Uterus (tissue), 4 donors: Measurements from ENCODE around the gene ERCC6L2. TPM values are rescaled to one million over a fixed set of nuclear protein-coding genes. Genes with fewer than 3 reads are reported as not detected.
A peak's percentile ranks its signal among the peaks of the same experiment; 100 is the strongest.

ENCODE experiments used
- DNase-seq, 2 donors: peaks; one replicate each; pipeline ENCODE4 v3.0.0-alpha.2; 2019 to 2020
- H3K27ac ChIP-seq, 2 donors: fragments of 200-600 bp; sonication (generic); 1 replicate in 1 of 2; 2 replicates in 1 of 2; pipeline ENCODE4 v1.5.1; 2016 to 2018
- H3K27me3 ChIP-seq, 2 donors: fragments of 200-600 bp; sonication (generic); one replicate each; pipeline ENCODE4 v1.5.1; 2018 to 2019; ENCODE audit warnings: control low read depth in 1 of 2
- H3K36me3 ChIP-seq, 2 donors: fragments of 200-600 bp; sonication (generic); one replicate each; pipeline ENCODE4 v1.5.1; 2019; ENCODE audit warnings: control low read depth in 1 of 2
- H3K4me1 ChIP-seq, 2 donors: fragments of 200-600 bp; sonication (generic); one replicate each; pipeline ENCODE4 v1.5.1; 2018 to 2019; ENCODE audit warnings: control low read depth in 1 of 2
- H3K4me3 ChIP-seq, 2 donors: fragments of 200-600 bp; sonication (generic); 1 replicate in 1 of 2; 2 replicates in 1 of 2; pipeline ENCODE4 v1.5.1; 2018 to 2019; ENCODE audit warnings: mild to moderate bottlenecking in 1 of 2
- H3K9me3 ChIP-seq, 2 donors: fragments of 200-600 bp; sonication (generic); one replicate each; pipeline ENCODE4 v1.5.1; 2019; ENCODE audit warnings: control low read depth in 1 of 2
- CTCF ChIP-seq, 4 experiments: fragments of 200-600 bp in 2 of 4; fragments of 450-650 bp in 2 of 4; sonication (generic) in 2 of 4; IDR thresholded peaks; one replicate each; pipeline ENCODE4 v1.5.1; 2016 to 2019; ENCODE audit warnings: antibody characterized with exemption in 4 of 4, mild to moderate bottlenecking in 2 of 4, moderate library complexity in 1 of 4
- POLR2A ChIP-seq, 2 donors: fragments of 450-650 bp; IDR thresholded peaks; one replicate each; pipeline ENCODE4 v1.6.1; 2016; ENCODE audit warnings: antibody characterized with exemption in 2 of 2, mild to moderate bottlenecking in 1 of 2, moderate library complexity in 1 of 2
- intact Hi-C: fragments of 100-400 bp; cut with DNase I; formaldehyde crosslinking; loops from one replicate; pipeline ENCODE4 v1.15.1; 2023; ENCODE audit warnings: low total_unique reads
- total RNA-seq, 4 donors: library from RNA; depleted of rRNA in 3 of 4; stranded (reverse); fragments of >200 nt in 3 of 4; gene quantifications; one replicate each; pipeline versions ENCODE4 v1.1.0 to v1.2.4, GENCODE V29; 2014 to 2023
- donor health status: DM: yes; HTN: yes; CAD: no.

Gene ERCC6L2
- total RNA-seq, 4 donors from 2014 or later = 28.8 to 176 (median 60.4) TPM

DNA sequence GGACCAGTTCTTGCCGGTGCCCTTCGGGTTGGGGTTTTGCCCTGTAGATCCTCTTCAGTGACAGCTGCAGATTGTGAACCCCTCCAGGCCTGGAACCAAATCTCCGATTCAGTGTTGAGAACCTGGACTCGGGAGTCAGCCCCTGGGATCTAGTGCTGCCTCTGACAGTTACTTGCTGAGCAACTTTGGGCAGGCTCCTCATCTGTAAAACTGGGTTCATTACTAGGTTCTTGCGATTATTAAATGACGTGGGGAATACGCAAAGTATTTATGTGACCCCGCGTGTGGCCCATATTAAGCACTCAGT, 600 bp downstream of the ERCC6L2 start:
- Histone ChIP-seq H3K27ac (peak overlapping the region; percentile 99 to 100), H3K36me3 (no peaks in the 10 kb centered on the region), H3K4me1 (no peaks in the 10 kb centered on the region), H3K27me3 (no peaks in the 10 kb centered on the region), H3K4me3 (peak overlapping the region in 1 of 2 donors; percentile 97), H3K9me3 (no peaks in the 10 kb centered on the region)
- TF ChIP-seq POLR2A (IDR thresholded peaks at IDR 0.05) (peak in 1 of 2 donors; percentile 2), CTCF (IDR thresholded peaks at IDR 0.05) (peak in 1 of 4 experiments; percentile 1)
- intact Hi-C loops = no loop called here
- DNase-seq = no peak

DNA sequence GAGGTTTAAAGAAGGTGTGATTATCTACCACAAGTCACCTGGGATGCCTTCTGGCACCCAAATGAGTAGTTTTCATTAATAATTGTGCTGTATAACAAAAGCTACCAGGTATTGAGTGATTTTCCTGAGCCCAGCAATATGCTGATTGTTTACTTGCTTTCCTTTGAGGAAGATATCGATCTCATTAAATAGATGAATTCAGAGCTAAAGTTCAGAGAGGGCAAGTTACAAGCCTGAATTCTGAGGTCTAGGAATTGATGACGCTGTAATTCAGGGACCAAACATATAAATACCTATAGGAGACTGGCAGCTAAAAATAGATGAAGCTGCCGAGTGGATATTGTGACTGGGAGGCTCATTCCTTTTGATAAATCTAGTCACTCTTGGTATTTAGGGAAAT, 1.1 kb downstream of the ERCC6L2 start:
- H3K4me3 ChIP-seq = peak overlapping the region in 1 of 2 donors; percentile 97
- H3K27me3 ChIP-seq = no peaks in the 10 kb centered on the region
- no peaks in the 10 kb centered on the region for H3K9me3 ChIP-seq
- no peaks in the 10 kb centered on the region for H3K36me3 ChIP-seq
- TF ChIP-seq CTCF (IDR thresholded peaks at IDR 0.05) (no peak), POLR2A (IDR thresholded peaks at IDR 0.05) (no peak)
- intact Hi-C loops = no loop called here
- no peak for DNase-seq
- peak overlapping the region; percentile 99 to 100 for H3K27ac ChIP-seq
- H3K4me1 ChIP-seq = no peaks in the 10 kb centered on the region

DNA sequence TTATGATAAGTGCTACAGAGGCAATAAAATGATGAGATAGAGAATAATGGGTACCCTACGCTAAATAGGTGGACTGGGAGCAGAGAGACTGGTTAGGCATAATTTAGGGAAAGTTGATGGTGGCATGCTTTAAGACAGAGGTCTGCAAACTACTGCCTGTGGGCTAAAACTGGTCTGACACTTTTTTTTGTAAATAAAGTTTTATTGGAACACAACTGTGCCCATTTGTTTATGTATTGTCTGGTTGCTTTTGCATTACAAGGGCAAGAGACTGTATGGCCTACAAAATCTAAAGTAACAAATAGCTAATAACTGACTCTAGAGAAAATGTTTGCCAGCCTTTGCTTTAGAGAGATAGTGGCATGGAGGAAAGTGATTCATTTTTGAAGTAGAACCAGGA, 2.5 kb downstream of the ERCC6L2 start:
- TF ChIP-seq CTCF (IDR thresholded peaks at IDR 0.05) = no peak
- H3K36me3 ChIP-seq = no peaks in the 10 kb centered on the region
- H3K9me3 ChIP-seq = no peaks in the 10 kb centered on the region
- H3K4me3 ChIP-seq = no peak overlapping the region
- no peaks in the 10 kb centered on the region for H3K27me3 ChIP-seq
- H3K4me1 ChIP-seq = no peaks in the 10 kb centered on the region
- H3K27ac ChIP-seq = no peak overlapping the region
- intact Hi-C loops = no loop called here
- DNase-seq = no peak

- Histone ChIP-seq H3K36me3 (no peaks in the 10 kb centered on the region), H3K4me3 (no peak overlapping the region), H3K27ac (no peak overlapping the region), H3K9me3 (no peaks in the 10 kb centered on the region), H3K27me3 (no peaks in the 10 kb centered on the region), H3K4me1 (no peaks in the 10 kb centered on the region)
- no peak for DNase-seq
- intact Hi-C loops = no loop called here
- TF ChIP-seq CTCF (IDR thresholded peaks at IDR 0.05) (no peak), POLR2A (IDR thresholded peaks at IDR 0.05) (no peak)
These were observed 4.1 kb downstream of the ERCC6L2 start for GRCh38 chr9:95879591-95879990.

GRCh38 chr9:95880021-95880690, 4.7 kb downstream of the ERCC6L2 start:
- no peak overlapping the region for H3K27ac ChIP-seq
- H3K27me3 ChIP-seq = no peaks in the 10 kb centered on the region
- TF ChIP-seq CTCF (IDR thresholded peaks at IDR 0.05) = no peak
- TF ChIP-seq POLR2A (IDR thresholded peaks at IDR 0.05) = no peak
- H3K36me3 ChIP-seq = no peaks in the 10 kb centered on the region
- H3K4me3 ChIP-seq = no peak overlapping the region
- intact Hi-C loops = no loop called here
- H3K9me3 ChIP-seq = no peaks in the 10 kb centered on the region
- no peak for DNase-seq
- no peaks in the 10 kb centered on the region for H3K4me1 ChIP-seq
